HEK293T (cell line): ENCODE data around the gene CSRP1.

ENCODE experiments used
- CTCF ChIA-PET: fragments of 350-600 bp; formaldehyde crosslinking; extraction: SDS; loops from one replicate; lab custom pipeline; 2021; ENCODE audit warnings: antibody characterized with exemption, inconsistent platforms; lab: Yijun Ruan, JAX
- POLR2A ChIA-PET: fragments of 350-600 bp; formaldehyde crosslinking; extraction: SDS; loops from one replicate; lab custom pipeline; 2020; ENCODE audit warnings: antibody characterized with exemption, inconsistent platforms; lab: Yijun Ruan, JAX
- DNase-seq: peaks from one replicate; pipeline ENCODE4 v3.0.0; 2012; ENCODE audit warnings: mixed read lengths; ENCODE audit errors: extremely low spot score
- ARNT ChIP-seq: fragments of 450-650 bp; IDR thresholded peaks from 2 replicates; pipeline ENCODE4 v1.6.1; 2017; ENCODE audit warnings: mild to moderate bottlenecking
- BHLHE40 ChIP-seq: fragments of 450-650 bp; IDR thresholded peaks from 2 replicates; pipeline ENCODE4 v1.6.1; 2016; ENCODE audit warnings: mild to moderate bottlenecking, moderate library complexity, borderline replicate concordance
- CTBP1 ChIP-seq: fragments of 450-650 bp; IDR thresholded peaks from 2 replicates; pipeline ENCODE4 v1.6.1; 2016; ENCODE audit warnings: borderline replicate concordance
- ELF4 ChIP-seq: fragments of 450-650 bp; IDR thresholded peaks from 2 replicates; pipeline ENCODE4 v1.6.1; 2017; ENCODE audit warnings: antibody characterized with exemption
- FOXA1 ChIP-seq: fragments of 450-650 bp; IDR thresholded peaks from 2 replicates; pipeline ENCODE4 v1.6.1; 2016; ENCODE audit warnings: mild to moderate bottlenecking
- FOXK2 ChIP-seq: fragments of 450-650 bp; IDR thresholded peaks from 2 replicates; pipeline ENCODE4 v1.6.1; 2016; ENCODE audit warnings: mild to moderate bottlenecking
- FOXM1 ChIP-seq: fragments of 450-650 bp; IDR thresholded peaks from 2 replicates; pipeline ENCODE4 v1.6.1; 2017; ENCODE audit warnings: mild to moderate bottlenecking, borderline replicate concordance
- HDGF ChIP-seq: fragments of 450-650 bp; IDR thresholded peaks from 2 replicates; pipeline ENCODE4 v1.6.1; 2017; ENCODE audit warnings: antibody characterized with exemption, borderline replicate concordance
- L3MBTL2 ChIP-seq: fragments of 450-650 bp; conservative IDR thresholded peaks from 2 replicates; pipeline ENCODE4 v1.6.1; 2016; ENCODE audit warnings: mild to moderate bottlenecking
- LEF1 ChIP-seq: fragments of 450-650 bp; IDR thresholded peaks from 2 replicates; pipeline ENCODE4 v1.6.1; 2017; ENCODE audit warnings: mild to moderate bottlenecking, borderline replicate concordance
- NFRKB ChIP-seq: fragments of 450-650 bp; IDR thresholded peaks from 2 replicates; pipeline ENCODE4 v1.6.1; 2016; ENCODE audit warnings: mild to moderate bottlenecking, moderate library complexity
- SP1 ChIP-seq: fragments of 450-650 bp; IDR thresholded peaks from 2 replicates; pipeline ENCODE4 v1.6.1; 2017
- SUZ12 ChIP-seq: fragments of 450-650 bp; IDR thresholded peaks from 2 replicates; pipeline ENCODE4 v1.6.1; 2016; ENCODE audit warnings: mild to moderate bottlenecking
- TARDBP ChIP-seq: fragments of 450-650 bp; IDR thresholded peaks from 2 replicates; pipeline ENCODE4 v1.6.1; 2016
- ZNF384 ChIP-seq: fragments of 450-650 bp; IDR thresholded peaks from 2 replicates; pipeline ENCODE4 v1.6.1; 2016
- TF ChIP-seq, protein P1 (sequence below): fragments of 450-650 bp; IDR thresholded peaks from 2 replicates; pipeline ENCODE4 v1.6.1; 2016

Gene CSRP1

DNA sequence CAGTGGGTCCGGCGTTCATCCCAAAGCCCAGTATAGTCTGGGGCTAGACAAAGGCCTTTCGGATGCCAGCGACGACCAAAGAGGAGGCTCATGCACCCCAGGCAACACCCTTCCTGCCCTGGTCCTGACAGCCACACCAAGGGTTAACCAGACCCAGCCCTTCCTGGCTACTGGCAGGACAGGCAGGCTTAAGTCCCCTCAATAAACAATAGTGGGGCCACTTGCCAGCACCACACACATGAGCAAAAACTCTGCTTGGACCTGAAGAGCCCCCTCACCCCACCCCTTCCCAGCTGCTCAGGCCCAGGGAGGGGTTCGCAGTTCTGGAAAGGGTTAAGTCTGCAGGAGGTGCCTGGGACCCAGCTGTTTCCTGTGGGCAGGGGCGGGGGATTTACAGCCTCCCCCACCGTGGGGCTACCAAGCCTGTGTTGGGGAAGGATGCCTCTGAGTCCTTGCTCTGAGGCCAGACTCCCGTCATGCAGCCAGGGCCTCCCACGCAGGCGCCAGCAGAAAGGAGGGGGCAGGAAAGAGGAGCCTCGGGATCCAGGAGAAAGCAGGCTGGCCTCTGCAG, 56.1 kb downstream of the CSRP1 start:
- CTCF ChIA-PET: interaction anchor here (0.8 to 5.4 kb wide), 4 partner anchors 15 to 62 kb away, joined by 3 to 39 read pairs (median 4); no protein-coding TSS in a partner anchor
- peak; percentile 55 for DNase-seq

DNA sequence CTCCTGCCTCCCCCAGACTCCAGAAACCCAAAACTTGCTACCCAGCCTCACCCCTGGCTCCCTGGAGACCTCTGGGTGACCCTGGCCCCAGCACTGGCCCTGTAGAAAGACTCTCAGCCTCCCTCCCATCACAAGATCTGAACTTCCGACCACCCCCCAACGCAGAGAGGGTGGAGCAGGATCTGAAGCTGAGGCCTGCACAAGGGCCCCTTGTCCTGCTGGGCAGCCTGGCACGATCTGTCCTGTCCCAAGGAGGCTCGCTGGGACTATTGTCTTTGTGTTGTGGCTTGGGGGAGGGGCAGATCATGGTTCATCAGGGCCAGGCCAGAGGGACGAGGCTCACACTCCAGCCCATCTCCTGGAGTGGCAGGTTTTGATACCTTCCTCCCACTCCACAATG, 57.9 kb downstream of the CSRP1 start:
- no peak for DNase-seq
- POLR2A ChIA-PET: interaction anchor here (1.2 to 1.5 kb wide), 2 partner anchors 13 to 64 kb away, joined by 4 read pairs; no protein-coding TSS in a partner anchor
- CTCF ChIA-PET: interaction anchor here (0.6 to 5.4 kb wide), 7 partner anchors 11 to 64 kb away, joined by 3 to 45 read pairs (median 10); partner anchors contain the start of gene PHLDA3
- TF ChIP-seq ARNT (no peak), FOXA1 (no peak), LEF1 (no peak), NFRKB (no peak), FOXM1 (no peak), TARDBP (no peak), L3MBTL2 (no peak), HDGF (no peak)

More for the DNA sequence above, 56.1 kb downstream of the CSRP1 start:
- TF ChIP-seq ELF4: no peak
- TF ChIP-seq HDGF: no peak
- no peak for TF ChIP-seq ARNT
- no peak for TF ChIP-seq FOXA1
- no peak for TF ChIP-seq FOXM1
- no peak for TF ChIP-seq BHLHE40
- TF ChIP-seq CTBP1: no peak
- no peak for TF ChIP-seq LEF1
- TF ChIP-seq, protein P1, sequence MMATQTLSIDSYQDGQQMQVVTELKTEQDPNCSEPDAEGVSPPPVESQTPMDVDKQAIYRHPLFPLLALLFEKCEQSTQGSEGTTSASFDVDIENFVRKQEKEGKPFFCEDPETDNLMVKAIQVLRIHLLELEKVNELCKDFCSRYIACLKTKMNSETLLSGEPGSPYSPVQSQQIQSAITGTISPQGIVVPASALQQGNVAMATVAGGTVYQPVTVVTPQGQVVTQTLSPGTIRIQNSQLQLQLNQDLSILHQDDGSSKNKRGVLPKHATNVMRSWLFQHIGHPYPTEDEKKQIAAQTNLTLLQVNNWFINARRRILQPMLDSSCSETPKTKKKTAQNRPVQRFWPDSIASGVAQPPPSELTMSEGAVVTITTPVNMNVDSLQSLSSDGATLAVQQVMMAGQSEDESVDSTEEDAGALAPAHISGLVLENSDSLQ: no peak
- no peak for TF ChIP-seq L3MBTL2
- TF ChIP-seq FOXK2: no peak
- TF ChIP-seq ZNF384: no peak
- TF ChIP-seq SP1: no peak
- no peak for TF ChIP-seq SUZ12
- no peak for TF ChIP-seq NFRKB
- TF ChIP-seq TARDBP: no peak
- POLR2A ChIA-PET: no interaction called here

- CTCF ChIA-PET: interaction anchor here (0.8 to 5.4 kb wide), 11 partner anchors 9 to 89 kb away, joined by 3 to 45 read pairs (median 9); partner anchors contain the start of gene PHLDA3
- POLR2A ChIA-PET: interaction anchor here (0.8 to 1.5 kb wide), 6 partner anchors 12 to 64 kb away, joined by 3 to 4 read pairs (median 4); partner anchors contain the start of gene PHLDA3
- TF ChIP-seq HDGF (no peak), TARDBP (no peak), LEF1 (no peak), BHLHE40 (no peak), ZNF384 (no peak)
- TF ChIP-seq, protein P1: no peak
- DNase-seq: peak; percentile 85
Measured at GRCh38 chr1:201447903-201448871, 58.7 kb downstream of the CSRP1 start.

- CTCF ChIA-PET: no interaction called here
Measured at GRCh38 chr1:201445310-201445709, 61.6 kb downstream of the CSRP1 start.

GRCh38 chr1:201444792-201445191, 62.1 kb downstream of the CSRP1 start:
- ChIA-PET CTCF (interaction anchor here (1.2 kb wide), 1 partner anchor 8 kb away, joined by 5 read pairs; no protein-coding TSS in a partner anchor), POLR2A (no interaction called here)
- TF ChIP-seq HDGF: no peak
- no peak for TF ChIP-seq FOXM1
- no peak for TF ChIP-seq ELF4
- TF ChIP-seq, protein P1: no peak
- TF ChIP-seq ZNF384: no peak
- TF ChIP-seq ARNT: no peak
- TF ChIP-seq TARDBP: no peak
- TF ChIP-seq LEF1: no peak
- TF ChIP-seq BHLHE40: no peak
- TF ChIP-seq NFRKB: no peak
- TF ChIP-seq FOXK2: no peak
- DNase-seq: no peak

More at GRCh38 chr1:201445310-201445709, 61.6 kb downstream of the CSRP1 start:
- TF ChIP-seq ARNT (no peak), ELF4 (no peak), FOXK2 (no peak), LEF1 (no peak), HDGF (no peak), FOXM1 (no peak), ZNF384 (no peak), CTBP1 (no peak), SP1 (no peak), L3MBTL2 (no peak), NFRKB (no peak), SUZ12 (no peak), BHLHE40 (no peak), FOXA1 (no peak), TARDBP (no peak)
- TF ChIP-seq, protein P1: no peak
- no peak for DNase-seq
- POLR2A ChIA-PET: no interaction called here
